ENCODE data around the gene TMEFF2. TPM values are rescaled to one million over a fixed set of nuclear protein-coding genes. Genes with fewer than 3 reads are reported as not detected.

Gene TMEFF2
- total RNA-seq, 6 experiments from 2014 or later, result 0.18 to 0.25 (median 0.22) TPM; not detected in 3

DNA sequence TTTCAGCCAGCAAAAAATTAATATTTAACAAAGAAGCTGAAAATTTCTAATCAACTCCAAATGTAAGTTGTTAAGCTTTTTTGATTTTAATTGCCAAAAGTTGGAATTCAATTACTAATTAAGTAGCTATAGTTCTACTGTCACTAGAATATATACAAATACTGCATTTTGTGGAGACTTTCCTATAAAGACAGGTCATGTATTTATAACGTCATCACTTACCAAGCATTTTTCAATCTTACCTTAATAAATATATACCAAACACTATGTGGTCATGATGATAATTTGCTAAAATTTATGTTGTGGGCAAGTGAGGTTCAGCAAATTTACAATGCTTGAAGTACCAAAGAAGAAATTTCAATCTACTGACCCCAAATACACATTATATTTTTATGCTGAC lies 24.2 kb upstream of the TMEFF2 start:
- H3K4me3 Mint-ChIP-seq, result no peak overlapping the region
- no peaks in the 10 kb centered on the region for H3K36me3 Mint-ChIP-seq (ENCODE audit: low read depth)
- H3K4me1 Mint-ChIP-seq (ENCODE audit: low read depth), result no peaks in the 10 kb centered on the region
- DNase-seq, result no peak
- H3K27me3 Mint-ChIP-seq (ENCODE audit: insufficient read depth), result peaks cover 3% of the 10 kb centered on the region; the same call in 1 of the 2 replicates
- no peak for TF ChIP-seq CTCF (IDR thresholded peaks at IDR 0.05)
- no peaks in the 10 kb centered on the region for H3K9me3 Mint-ChIP-seq
- H3K27ac Mint-ChIP-seq, result no peak overlapping the region

GRCh38 chr2:192218377-192218776 lies 23.6 kb upstream of the TMEFF2 start:
- Mint-ChIP-seq H3K27ac (no peak overlapping the region), H3K4me1 (ENCODE audit: low read depth) (no peaks in the 10 kb centered on the region), H3K36me3 (ENCODE audit: low read depth) (no peaks in the 10 kb centered on the region), H3K27me3 (ENCODE audit: insufficient read depth) (peaks cover 3% of the 10 kb centered on the region; the same call in 1 of the 2 replicates), H3K4me3 (no peak overlapping the region), H3K9me3 (no peaks in the 10 kb centered on the region)
- DNase-seq, result no peak
- TF ChIP-seq CTCF (IDR thresholded peaks at IDR 0.05), result no peak

- DNase-seq, result no peak
- no peak overlapping the region for H3K27ac Mint-ChIP-seq
- H3K27me3 Mint-ChIP-seq (ENCODE audit: insufficient read depth), result peaks cover 3% of the 10 kb centered on the region; the same call in 1 of the 2 replicates
- H3K36me3 Mint-ChIP-seq (ENCODE audit: low read depth), result no peaks in the 10 kb centered on the region
- no peak overlapping the region for H3K4me3 Mint-ChIP-seq
- no peaks in the 10 kb centered on the region for H3K4me1 Mint-ChIP-seq (ENCODE audit: low read depth)
- H3K9me3 Mint-ChIP-seq, result no peaks in the 10 kb centered on the region
- no peak for TF ChIP-seq CTCF (IDR thresholded peaks at IDR 0.05)
Measured at GRCh38 chr2:192216336-192216735, 21.6 kb upstream of the TMEFF2 start.

DNA sequence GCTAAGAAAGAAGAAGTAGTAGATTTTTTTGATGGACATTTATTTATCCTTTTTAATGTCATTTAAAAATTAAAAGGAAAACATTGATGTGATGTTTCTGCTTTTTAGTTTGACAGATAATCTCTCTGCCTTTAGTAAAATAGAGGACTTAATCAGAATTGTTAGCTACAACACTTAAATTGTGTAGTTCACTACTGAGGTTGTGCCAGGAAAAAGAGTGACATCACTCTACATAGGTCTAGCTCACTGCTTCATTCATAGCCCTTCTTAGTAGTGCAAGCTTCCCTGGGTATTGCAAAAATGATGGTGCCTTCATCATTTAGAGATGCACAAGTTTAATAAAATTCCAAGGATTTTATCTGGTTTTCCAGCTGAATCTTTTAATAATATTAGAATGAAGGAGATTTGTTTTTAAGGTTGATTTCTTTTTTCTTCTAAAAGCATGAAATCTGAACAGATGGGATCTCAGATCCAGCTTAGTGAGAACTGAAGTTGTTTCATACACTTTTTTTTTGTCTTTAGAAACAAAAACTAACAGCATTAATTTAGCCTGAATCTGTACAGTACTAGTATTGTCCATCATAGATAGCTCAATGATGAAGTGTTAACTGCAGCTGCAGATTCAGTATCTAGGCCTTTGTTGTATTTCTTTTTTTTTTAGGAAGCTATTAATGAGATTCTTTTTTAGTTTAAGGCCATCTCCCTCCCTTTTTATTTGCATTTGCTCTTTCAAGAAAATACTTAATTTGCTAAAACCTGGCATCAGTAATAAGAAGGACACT lies 20.6 kb upstream of the TMEFF2 start:
- Mint-ChIP-seq H3K4me1 (ENCODE audit: low read depth) (no peaks in the 10 kb centered on the region), H3K36me3 (ENCODE audit: low read depth) (no peaks in the 10 kb centered on the region), H3K27me3 (ENCODE audit: insufficient read depth) (peaks cover 3% of the 10 kb centered on the region; the same call in 1 of the 2 replicates), H3K9me3 (no peaks in the 10 kb centered on the region), H3K4me3 (no peak overlapping the region), H3K27ac (no peak overlapping the region)
- DNase-seq, result no peak
- TF ChIP-seq CTCF (IDR thresholded peaks at IDR 0.05), result no peak

DNA sequence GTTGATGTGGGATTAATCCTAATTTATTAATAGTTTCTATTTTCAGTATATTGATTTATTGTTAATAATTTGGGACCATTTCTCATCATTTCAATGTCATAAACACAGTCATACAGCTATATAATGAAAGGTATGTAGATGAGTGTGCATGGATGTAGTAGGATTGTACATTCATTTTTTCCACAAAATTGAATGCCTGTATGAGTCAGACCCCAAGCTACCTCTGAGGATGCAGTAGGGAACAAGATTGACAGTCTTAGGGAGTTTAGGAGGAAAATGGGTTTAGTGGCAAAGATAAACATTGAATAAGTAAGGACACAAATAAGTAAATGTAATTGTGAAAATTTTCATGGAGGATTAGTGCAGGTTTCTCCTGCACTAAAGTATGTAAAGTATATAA lies 14.1 kb upstream of the TMEFF2 start:
- H3K9me3 Mint-ChIP-seq, result no peaks in the 10 kb centered on the region
- no peak for TF ChIP-seq CTCF (IDR thresholded peaks at IDR 0.05)
- no peaks in the 10 kb centered on the region for H3K4me1 Mint-ChIP-seq (ENCODE audit: low read depth)
- no peaks in the 10 kb centered on the region for H3K36me3 Mint-ChIP-seq (ENCODE audit: low read depth)
- no peaks in the 10 kb centered on the region for H3K27me3 Mint-ChIP-seq (ENCODE audit: insufficient read depth)
- no peak overlapping the region for H3K27ac Mint-ChIP-seq
- H3K4me3 Mint-ChIP-seq, result no peak overlapping the region
- no peak for DNase-seq
